Lung (tissue), 12 donors: ENCODE measurements around the gene TRIM50. TPM values are rescaled to one million over a fixed set of nuclear protein-coding genes. Genes with fewer than 3 reads are reported as not detected.

Experiments
- ATAC-seq: fragments of 200-7000 bp; cut with Tn5 transposase; one replicate; pipeline ENCODE4 v1.9.1; 2020; ENCODE audit warnings: moderate number of reproducible peaks; ENCODE audit not compliant: insufficient read depth, low FRiP score
- DNase-seq, 3 donors: peaks; one replicate each; pipeline ENCODE4 v3.0.0-alpha.2; 2013 to 2017
- H3K27ac ChIP-seq, 2 donors: one replicate each; pipeline ENCODE4 v1.5.1; 2013; ENCODE audit warnings: mild to moderate bottlenecking in 2 of 2, moderate library complexity in 2 of 2, control low read depth in 1 of 2, inconsistent platforms in 1 of 2, low read depth in 1 of 2, low read length in 1 of 2
- H3K27me3 ChIP-seq, 3 donors: one replicate each; pipeline ENCODE4 v1.5.1; 2013; ENCODE audit warnings: low read length in 2 of 3; ENCODE audit not compliant: control insufficient read depth in 3 of 3, insufficient read depth in 3 of 3
- H3K36me3 ChIP-seq, 4 donors: one replicate each; pipeline ENCODE4 v1.5.1; 2013; ENCODE audit warnings: low read length in 4 of 4, mild to moderate bottlenecking in 1 of 4, moderate library complexity in 1 of 4; ENCODE audit not compliant: control insufficient read depth in 4 of 4, insufficient read depth in 4 of 4
- H3K4me1 ChIP-seq, 5 donors: one replicate each; pipeline ENCODE4 v1.5.1; 2013; ENCODE audit warnings: low read length in 5 of 5, mild to moderate bottlenecking in 2 of 5, moderate library complexity in 1 of 5; ENCODE audit not compliant: control insufficient read depth in 5 of 5, insufficient read depth in 5 of 5
- H3K4me3 ChIP-seq: one replicate; pipeline ENCODE4 v1.5.1; 2013; ENCODE audit warnings: mild to moderate bottlenecking, control low read depth, moderate library complexity
- H3K9ac ChIP-seq, 2 donors: one replicate each; pipeline ENCODE4 v1.5.1; 2013; ENCODE audit warnings: low read length in 2 of 2, control low read depth in 1 of 2; ENCODE audit not compliant: insufficient read depth in 1 of 2
- H3K9me3 ChIP-seq, 4 donors: one replicate each; pipeline ENCODE4 v1.5.1; 2013; ENCODE audit warnings: low read length in 3 of 4, mild to moderate bottlenecking in 1 of 4, moderate library complexity in 1 of 4; ENCODE audit not compliant: control insufficient read depth in 4 of 4, insufficient read depth in 3 of 4
- CTCF ChIP-seq: IDR thresholded peaks from 2 replicates; pipeline ENCODE4 v1.5.1; 2012; ENCODE audit warnings: mild to moderate bottlenecking; ENCODE audit errors: control extremely low read depth, extremely low read depth
- whole genome bisulfite sequencing, 2 donors: extraction: QIAGEN DNeasy Blood & Tissue Kit; methylation state at CpG; one replicate each; pipeline ENCODE4 v1.1.7; 2013; 5-methylcytosine and 5-hydroxymethylcytosine counted together
- polyA plus RNA-seq, 2 donors: library from polyadenylated mRNA; stranded (reverse); fragments of 200-250 nt; gene quantifications; one replicate each; pipeline ENCODE4 v1.2.1, GENCODE V29; 2013
- total RNA-seq, 2 donors: library from RNA; depleted of rRNA in 1 of 2; stranded (reverse); fragments of >200 nt in 1 of 2; gene quantifications; one replicate each; pipeline ENCODE4 v1.2.1, GENCODE V29; 2014 to 2021
- donor health status: control.
- donor health status: control.
- donor health status: Bipolar disorder and iron deficiency.
- donor health status: healthy.
- donor health status: DM: yes; HTN: yes; CAD: no.

Gene TRIM50
- total and polyA plus RNA-seq, 4 donors = 0.02 to 0.34 (median 0.08) TPM; not detected in 1

DNA sequence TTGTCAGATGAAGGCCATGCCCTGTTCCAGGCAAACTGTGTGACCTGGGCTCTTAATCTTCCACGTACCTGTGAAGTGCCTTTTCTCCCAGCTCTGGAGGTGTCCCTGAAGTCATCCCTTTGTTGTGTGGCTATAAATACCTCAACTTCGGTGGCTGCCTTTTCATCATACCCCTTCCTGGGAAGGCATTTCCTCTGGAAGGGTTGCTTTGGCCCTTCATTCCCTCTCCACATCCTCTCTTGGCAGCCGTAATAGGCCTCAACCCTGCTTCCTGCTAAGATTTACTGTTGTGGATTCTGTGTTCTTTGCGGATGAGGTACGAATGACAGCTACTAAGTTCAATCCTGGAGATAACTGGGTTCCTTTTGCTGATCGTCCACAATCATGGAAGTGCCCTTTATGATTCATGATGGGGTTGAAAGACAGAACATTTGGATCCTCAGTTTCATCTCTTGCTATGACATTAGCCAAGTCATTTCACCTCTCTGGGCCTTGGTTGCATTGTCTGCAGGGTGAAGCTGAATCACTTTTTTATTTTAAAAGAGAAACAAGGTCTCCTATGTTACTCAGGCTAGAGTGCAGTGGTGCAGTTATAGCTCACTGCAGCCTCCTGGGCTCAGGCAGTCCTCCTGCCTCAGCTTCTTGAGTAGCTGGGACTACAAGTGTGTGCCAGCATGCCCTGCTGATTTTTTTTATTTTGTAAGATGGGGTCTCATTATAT, 23.7 kb upstream of the TRIM50 start:
- Histone ChIP-seq H3K4me3 (no peak overlapping the region), H3K9ac (no peak overlapping the region), H3K36me3 (no peaks in the 10 kb centered on the region), H3K27ac (no peak overlapping the region), H3K9me3 (peaks cover 0 to 5% (median 0%) of the 10 kb centered on the region in 4 donors), H3K4me1 (peaks cover 0 to 3% (median 0%) of the 10 kb centered on the region in 5 donors), H3K27me3 (no peaks in the 10 kb centered on the region)
- TF ChIP-seq CTCF = no peak
- WGBS, 2 donors = 49 to 59% methylated on average over 6 of the region's 6 CpGs
- ATAC-seq (no peak), DNase-seq (peak in 1 of 3 donors; percentile 42)

DNA sequence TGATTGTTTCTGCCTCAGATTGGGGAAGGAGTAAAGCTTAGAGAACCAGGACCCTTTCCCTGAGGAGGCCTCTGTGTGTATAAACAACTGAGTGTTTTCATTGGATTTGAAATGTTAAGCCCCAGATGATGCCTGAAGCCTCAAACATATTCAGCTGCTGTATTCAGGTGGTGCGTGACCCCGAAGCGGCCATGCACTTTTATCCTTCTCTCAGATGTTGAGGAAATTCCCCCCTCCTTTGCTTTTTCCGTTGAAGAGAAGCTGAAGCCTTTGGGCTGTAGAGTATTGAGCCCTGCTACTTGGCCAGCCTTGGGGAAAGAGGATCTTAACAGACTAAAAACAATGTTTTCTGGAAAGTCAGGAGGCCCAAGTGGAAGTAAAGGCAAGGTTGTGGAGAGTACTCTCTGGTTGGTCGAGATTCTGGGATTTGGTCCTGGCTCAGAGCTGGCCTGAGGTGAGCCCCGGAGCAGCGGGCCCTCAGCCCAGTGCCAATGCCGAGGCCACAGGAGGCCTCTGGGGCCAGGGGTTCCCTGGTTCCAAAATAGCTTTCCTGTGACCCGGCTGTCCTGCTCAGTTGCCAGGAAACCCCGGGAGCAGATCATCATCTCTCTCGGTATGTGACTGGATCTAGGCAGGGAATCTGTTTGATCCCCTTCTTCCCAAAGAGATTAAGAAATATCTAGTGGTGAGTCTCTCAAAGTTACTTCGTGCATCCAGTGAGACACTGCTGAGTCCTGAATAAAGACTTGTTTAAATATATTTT, 22.6 kb upstream of the TRIM50 start:
- no peaks in the 10 kb centered on the region for H3K27me3 ChIP-seq
- H3K27ac ChIP-seq = no peak overlapping the region
- no peak overlapping the region for H3K4me3 ChIP-seq
- no peaks in the 10 kb centered on the region for H3K36me3 ChIP-seq
- 79 to 86% methylated on average over 12 of the region's 12 CpGs for WGBS, 2 donors
- TF ChIP-seq CTCF = no peak
- no peak overlapping the region for H3K9ac ChIP-seq
- DNase-seq (no peak), ATAC-seq (no peak)
- peaks cover 0 to 3% (median 0%) of the 10 kb centered on the region in 5 donors for H3K4me1 ChIP-seq
- H3K9me3 ChIP-seq = peaks cover 0 to 5% (median 0%) of the 10 kb centered on the region in 4 donors

DNA sequence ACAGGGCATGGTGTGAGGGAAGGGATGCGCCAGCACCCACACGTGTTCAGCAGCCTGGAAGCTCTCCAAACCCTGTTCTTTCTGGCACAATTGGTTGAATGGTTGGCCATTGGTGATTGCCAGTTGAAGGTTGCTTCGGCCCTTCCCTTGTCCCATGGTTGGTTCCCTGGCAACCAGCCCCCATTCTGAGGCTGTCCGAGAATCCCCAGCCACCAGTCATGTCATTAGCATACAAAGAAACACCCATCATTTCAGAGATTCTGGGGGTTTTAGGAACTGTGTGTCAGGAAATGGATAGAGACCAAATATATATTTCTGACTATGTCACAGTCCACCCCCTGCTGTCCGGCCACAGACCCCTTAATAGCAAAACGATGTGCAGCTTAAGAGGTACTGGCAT, 21.9 kb upstream of the TRIM50 start:
- H3K9ac ChIP-seq = no peak overlapping the region
- ATAC-seq = no peak
- H3K4me3 ChIP-seq = no peak overlapping the region
- peaks cover 0 to 5% (median 0%) of the 10 kb centered on the region in 4 donors for H3K9me3 ChIP-seq
- H3K36me3 ChIP-seq = no peaks in the 10 kb centered on the region
- WGBS, 2 donors = 88% methylated on average over 6 of the region's 6 CpGs
- H3K27ac ChIP-seq = no peak overlapping the region
- DNase-seq = no peak
- no peak for TF ChIP-seq CTCF
- peaks cover 0 to 3% (median 0%) of the 10 kb centered on the region in 5 donors for H3K4me1 ChIP-seq
- no peaks in the 10 kb centered on the region for H3K27me3 ChIP-seq
